SKM-1 (cell line): ENCODE results near the gene CLIP2.

Source experiments
- DNase-seq: peaks from one replicate; lab custom pipeline; 2025; ENCODE audit not compliant: unreplicated experiment; lab: John Stamatoyannopoulos, UW

CLIP2 gene

DNA sequence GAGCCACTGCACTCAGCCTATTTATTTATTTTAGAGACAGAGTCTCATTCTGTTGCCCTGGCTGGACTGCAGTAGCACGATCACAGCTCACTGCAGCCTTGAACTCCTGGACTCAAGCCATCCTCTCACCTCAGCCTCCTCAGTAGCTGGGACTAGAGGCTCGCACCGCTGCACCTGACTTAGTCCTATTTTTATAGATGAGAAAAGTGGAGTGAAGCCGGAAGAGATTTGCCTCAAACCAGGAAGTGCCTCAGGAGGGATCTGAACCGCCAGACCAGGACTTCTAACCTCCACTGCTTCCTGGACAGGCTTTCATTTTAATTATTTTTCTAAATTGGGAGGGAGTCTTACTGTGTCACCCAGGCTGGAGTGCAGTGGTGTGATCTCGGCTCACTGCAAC is 17.5 kb upstream of the CLIP2 start:
- DNase-seq = no peak

DNA sequence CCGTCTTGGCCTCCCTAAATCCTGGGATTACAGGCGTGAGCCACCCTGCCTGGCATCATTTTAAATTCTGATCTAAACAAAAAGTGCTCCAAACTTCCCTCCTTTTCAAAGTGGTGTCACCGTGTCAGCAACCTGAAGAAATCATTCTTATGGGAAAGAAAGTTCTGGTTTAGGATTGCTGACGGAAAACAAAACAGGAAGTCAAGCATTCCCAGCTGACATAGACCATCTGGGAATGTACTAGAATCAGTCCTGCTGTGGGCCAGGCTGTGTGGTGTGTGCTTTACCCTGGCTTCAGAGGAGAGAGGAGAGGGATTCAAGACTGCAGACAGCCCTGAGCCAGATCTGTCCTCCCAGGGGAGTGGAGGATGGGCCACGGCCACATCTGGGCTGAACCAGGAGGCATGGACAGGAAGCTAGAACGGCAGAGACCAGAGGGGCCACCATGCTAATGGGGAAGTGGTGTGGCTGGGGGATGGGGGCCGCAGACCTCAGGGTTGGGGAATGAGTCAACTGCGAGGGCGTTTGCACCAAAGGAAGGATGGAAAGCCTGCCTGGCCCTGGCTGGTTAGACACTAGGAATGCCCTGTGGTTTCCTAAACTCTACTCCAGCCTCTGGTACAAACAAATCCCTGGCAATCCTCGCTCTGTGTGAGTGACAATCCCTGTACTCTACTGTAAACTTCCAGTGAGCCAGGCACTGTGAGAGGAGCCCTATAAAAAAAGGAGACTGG is 16.7 kb upstream of the CLIP2 start:
- DNase-seq = peak; percentile 94

DNA sequence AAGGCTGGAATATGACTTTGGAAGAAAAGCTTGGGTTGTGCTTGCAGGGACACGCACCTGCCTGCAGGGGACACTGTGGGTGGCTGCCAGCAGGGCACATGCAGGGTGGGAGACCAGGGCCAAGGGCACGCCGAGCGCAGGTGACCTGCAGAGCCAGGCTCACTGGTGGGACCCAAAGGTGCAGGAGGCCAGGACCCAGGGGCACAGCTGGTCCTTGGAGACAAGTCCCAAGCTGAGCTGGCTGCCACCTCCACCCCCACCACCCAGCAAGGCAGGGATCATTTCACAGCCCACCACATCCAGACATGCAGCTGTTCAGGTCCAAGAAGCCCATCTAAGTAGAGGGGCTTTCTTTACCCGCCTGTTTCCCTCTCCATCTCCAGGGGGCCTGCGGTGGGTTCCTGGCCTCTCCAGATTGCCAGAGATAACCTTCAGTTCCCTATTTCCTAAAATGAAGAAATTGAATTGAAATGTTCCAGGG is 13.8 kb upstream of the CLIP2 start:
- DNase-seq = no peak

DNA sequence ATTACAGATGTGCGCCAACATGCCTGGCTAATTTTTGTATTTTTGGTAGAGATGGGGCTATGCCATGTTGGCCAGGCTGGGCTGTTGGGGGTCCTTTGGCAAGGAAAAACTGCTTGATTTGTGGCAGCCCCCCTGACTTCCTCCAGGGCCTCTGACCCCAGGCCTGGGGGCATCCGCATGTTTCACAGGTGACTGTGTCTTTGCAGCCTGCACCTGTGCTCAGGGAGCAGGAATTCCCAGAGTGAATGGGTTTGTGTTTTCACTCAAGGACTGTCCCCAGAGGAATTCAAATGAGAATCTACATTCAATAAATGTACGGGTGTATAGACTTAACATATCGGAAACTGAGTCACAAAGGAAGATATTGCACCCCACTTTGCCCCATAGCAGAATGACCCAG is 11.6 kb upstream of the CLIP2 start:
- no peak for DNase-seq

DNA sequence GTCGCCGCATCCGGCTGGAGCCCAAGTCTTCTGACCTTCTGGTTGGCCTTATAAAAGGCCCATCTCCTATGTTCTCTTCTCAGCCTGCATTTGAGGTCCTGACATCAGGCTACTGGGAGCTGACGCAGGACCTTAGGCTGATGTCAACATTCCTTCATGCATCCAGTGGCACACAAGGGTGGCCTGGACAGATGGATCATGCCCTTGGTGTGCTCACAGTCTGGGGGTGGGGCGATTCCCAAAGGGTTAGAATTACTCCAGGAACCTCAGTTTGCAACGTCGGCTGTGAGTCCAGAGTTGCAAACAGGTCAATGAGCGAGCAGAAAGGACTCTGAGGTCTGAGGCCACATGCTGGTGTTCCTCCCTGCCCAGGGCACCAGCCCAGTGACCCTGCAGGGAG is 8.2 kb upstream of the CLIP2 start:
- DNase-seq = no peak

DNA sequence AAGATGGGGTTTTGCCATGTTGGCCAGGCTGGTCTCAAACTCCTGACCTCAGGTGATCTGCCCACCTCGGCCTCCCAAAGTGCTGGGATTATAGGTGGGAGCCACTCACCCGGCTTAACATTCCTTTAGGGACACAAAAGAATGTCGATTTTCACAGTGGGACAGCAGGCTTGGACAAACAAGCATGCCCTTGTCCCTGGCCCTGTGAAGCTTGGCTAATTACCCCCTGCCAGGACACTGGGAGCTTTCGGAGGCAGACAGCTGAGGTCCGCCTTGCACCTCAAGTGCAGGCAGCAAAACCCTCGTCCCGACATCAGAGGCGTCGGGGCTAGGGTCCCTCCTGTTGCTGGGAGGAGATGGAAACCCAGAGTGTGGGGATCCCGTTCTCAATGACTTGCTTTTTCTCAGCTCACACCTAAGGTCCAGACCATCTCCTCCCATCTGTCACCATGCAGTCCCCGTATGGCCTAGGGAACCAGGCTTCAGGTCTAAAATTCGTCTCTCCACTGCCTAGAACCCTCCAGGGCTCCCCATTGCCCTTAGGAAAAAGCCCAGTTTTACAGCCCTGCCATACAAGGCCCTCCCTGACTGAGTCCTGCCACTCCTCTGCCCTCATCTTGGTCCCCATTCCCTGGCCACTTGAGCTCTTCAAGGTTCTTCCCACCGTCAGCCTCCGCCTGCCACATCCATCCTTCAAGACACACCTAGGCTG is 6.3 kb upstream of the CLIP2 start:
- no peak for DNase-seq

DNA sequence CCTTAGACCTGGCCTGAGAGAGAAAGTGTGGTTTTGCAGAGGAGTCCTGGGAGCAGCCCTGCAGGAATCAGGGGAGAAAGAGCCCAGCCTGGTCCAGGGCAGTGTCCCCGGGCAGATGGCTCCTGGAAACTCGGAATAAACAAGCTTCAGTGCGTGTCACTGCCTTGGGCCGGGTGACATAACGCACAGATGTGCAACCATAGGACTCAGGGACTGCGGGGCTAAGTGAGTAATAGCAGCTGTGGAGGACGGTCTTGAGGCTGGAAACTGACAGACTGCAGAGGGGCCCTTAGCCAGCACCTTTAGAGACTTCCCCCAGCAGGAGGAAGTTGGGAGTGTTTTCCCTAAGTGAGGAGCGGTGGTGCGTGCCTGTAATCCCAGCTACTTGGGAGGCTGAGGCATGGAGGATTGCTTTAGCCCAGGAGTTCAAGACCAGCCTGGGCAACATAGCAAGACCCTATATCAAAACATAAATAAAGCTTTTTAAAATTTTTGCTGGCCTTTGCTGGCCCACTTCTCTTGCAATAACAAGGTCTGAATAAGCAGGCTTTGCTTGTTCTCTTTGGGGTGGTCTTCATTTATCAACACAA is 5.3 kb upstream of the CLIP2 start:
- DNase-seq = no peak

DNA sequence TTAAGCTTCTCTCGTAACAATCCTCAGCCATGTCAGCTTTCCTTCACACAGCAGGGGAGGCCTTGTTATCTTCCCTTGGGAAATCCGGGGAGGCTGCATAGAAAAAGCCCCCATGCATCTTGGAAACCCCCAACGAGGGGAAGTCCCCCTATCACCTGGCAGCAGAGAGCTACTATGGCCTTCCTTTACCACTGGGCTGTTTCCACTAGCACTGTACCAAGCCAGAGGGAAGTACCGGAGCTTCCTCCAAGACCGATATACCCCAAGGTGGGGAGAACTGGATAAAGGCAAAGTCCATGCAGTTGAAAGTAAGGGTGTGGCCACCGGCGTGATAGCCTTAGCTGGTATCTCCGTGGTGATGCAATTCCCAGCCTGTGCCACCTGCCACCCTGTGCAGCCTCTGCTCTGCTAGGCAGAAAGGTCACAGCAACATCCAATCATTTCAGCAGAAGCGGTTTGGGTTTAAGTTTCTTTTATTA is 4.4 kb upstream of the CLIP2 start:
- no peak for DNase-seq

DNA sequence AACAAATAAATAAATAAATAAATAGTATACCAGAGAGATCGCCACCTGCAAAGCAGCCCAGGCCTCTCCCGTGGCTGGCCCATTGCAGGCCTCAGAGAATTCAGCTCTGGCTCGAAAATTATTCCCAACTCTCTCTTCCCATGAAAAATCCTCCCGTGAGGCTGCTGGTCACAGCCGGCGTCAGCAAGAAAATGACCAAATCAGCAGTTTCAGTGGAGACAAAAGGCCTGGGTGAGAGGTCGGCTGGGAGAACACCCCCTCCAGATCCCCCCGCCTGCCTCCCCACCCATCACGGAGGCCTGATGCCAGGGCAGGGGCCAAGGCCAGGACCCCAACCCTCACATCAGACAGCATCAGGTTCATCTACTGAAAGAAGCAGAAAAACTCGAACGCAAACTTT is 3.1 kb upstream of the CLIP2 start:
- no peak for DNase-seq

DNA sequence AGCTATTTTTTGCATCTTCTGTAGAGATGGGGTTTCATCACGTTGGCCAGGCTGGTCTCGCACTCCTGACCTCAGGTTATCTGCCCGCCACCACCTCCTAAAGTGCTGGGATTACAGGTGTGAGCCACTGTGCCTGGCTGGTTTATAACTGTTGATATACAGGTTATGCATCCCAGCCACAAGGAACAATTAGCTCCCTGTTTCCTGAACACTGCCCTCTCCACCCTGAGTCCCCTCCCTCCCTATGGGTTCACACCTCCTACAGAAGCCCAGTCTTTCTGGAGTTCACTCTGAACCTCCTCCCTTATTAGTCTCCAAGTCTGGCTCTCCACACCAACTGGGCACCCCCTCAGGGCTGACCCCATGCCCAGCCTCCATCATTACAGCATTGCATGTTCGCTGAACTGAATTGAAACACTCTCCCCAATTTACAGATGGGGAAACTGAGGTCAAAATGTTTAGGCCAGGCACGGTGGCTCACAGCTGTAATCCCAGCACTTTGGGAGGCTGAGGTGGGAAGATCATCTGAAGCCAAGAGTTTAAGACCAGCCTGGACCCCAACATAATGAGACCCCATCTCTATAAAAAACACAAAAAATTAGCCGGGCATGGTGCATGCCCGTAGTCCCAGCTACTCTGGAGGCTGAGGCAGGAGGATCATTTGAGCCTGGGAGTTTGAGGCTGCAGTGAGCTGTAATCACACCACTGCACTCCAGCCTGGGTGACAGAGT is 1.7 kb upstream of the CLIP2 start:
- no peak for DNase-seq

DNA sequence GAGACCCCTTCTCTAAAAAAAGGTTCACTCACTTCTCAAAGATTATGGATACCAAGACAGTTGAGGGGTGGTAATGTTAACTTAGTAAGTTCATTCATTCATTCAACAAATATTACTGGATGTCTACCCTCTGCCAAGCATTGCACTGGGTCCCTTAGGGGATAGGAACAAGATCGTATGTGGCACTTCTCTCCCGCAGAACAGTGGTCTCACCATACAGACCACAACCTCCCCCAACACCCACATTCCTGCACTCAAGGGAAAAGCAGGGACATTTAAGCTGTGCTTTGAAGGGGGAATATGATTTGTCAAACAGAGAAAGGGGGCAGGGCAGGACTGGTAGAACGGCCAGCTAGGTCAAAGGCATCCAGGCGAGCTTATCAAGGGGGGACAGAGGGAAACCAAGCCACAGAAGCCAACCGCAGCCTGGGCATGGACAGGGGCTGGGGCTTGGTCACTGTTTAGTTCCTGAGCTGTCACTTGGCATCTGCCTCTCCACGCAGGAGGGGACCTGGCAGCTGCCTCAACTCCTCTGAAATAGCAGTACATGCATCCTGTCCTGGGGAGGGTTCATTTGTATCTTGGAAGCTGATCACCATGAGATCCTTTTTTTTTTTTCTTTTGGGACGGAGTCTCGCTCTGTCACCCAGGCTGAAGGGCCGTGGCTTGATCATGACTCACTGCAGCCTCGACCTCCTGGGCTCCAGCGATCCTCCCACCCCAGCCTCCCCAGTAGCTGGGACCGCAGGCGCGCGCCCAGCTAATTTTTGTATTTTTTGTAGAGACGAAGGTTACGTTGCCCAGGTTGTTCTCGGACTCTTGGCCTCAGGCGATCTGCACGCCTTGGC is 949 bp upstream of the CLIP2 start:
- DNase-seq = no peak

DNA sequence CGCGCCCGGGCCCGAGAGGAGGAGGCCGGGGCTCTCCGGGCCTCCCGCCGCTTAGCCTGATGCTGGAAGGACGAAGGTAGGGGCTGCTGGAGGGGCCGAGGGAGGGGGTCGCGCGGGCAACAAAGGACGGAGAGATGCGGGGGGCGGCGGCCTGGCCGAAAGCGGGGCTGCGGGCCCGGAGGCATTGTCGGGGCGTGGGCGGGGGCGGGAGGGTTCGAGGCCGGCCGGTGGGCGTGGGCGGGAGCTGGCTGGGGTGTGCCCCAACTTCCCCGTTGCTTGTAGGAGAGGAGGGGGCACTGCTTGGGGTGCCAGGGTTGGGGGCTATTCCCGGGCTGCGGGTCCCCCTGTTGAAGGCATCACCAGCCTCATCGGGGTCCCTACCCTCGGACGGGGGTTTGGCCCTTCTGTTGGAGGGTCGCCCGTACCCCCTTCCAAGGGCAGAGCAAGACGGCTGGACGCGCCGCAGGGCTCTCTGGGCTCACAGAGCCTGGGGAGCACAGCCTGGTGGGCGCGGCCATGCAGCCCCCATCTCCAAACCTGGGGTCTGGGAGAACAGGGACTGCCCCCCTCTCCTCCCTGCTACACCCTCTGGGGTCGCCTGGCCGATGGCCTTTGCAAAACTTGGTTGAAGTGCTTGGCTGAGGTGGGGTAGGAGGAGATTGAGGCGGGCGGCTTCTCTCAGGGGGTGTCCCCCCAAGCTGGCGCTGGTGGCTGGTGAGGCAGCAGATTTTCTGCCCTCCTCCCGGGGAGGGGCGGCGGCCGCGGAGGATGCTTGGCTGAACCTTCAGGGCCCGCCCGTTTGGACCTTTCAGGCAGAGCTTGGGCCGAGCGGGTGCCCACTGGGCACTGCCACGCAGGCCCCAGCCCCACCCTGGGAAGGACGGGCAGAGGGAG is 699 bp downstream of the CLIP2 start:
- DNase-seq = no peak

DNA sequence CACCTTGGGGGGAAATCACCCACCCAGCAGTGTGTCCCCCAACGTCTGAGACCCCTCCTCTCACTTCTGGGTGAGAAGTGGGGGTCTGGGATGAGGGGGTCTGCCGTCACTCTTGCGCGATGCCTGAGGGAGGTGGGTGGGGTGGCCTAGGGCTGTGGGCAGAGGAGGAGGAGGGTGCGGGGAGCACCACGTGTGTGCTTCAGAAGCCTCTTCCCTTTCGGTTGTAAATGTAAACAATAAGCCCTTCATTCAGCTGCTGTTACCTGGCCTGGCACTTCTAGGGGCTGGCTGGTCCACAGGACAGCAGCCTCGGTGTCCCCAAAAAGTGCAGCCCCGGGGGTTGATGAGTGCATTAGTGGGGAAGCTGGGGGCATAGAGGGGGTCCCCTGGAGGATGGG is 1.3 kb downstream of the CLIP2 start:
- no peak for DNase-seq

DNA sequence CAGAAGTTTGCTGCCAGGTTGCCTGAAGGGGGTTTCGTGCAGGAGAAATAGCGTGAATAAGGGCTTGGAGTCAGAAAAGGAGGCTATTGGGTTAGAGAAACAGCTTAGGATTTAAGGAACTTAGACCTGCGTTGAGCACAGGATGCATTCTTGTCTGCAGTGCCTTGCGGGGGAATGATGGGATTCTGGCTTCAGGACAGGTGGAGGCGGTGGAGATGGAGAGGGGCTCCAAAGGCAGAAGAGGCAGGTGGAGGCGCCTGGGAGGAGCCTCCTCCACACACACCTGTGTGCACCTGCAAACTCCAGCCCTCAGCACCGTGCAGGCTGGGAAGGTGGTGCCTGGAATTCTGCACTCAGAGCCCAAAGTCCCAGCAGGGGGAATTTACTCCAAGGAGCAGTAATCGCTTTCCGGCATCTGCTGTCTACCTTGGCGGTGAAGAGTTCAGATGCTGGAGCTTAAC is 1.8 kb downstream of the CLIP2 start:
- no peak for DNase-seq

DNA sequence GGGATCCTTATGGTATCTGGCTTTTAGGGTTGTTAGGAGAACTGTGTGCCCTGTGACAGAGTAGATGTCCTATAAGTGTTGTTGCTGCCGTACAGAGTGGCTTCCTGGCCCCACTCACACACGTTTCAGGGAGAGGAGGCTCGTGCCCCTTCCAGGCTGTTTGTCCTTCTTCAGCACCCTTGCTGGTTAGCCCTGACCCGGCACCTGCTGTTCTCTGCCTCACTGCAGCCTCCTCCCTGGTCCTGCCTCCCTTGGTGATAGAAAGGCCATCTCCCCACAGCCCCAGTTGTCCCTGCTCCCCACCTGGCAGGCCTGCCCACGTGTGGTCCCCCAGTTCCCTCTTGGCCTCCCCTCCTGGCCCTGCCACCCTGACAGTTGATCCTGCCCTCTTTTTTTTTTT is 2.3 kb downstream of the CLIP2 start:
- no peak for DNase-seq

DNA sequence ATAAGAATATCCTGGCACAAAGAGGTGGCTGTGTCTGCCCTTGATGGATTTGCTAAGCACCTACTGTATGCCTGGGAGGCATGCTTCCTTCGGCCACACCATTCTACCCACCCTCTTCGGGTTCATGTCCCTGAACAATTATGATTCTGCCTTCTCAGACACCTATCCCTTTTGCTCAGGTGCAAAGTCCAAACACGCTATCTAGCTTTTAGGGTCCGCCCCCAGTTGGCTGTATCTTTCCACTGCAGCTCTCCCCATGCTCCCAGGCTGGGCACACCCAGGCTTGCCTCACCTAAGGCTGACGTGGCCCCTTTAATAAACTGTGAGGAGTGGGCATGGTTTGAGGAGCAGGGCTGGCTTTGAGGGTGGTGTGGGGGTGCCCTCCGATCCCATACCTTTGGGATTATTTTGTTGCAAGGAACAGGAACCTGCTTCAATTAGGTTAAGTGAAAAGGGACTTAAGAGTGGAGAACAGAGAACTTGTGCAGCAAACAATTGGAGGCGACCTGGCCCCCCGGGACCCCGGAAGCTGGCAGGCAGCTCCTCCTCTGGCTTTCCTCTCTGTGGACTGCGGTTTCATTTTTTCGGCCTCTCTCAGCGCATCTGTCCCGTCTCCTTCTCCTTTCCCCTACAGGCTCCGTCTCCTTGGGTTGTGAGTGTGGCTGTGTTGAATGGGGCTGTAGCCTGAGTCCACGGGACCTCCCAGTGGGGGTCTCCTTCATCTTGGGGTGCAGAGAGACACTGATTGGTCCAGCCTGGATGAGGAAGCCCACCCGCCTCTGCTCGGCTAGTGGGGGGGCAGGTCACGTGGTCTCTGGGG is 3.8 kb downstream of the CLIP2 start:
- no peak for DNase-seq

DNA sequence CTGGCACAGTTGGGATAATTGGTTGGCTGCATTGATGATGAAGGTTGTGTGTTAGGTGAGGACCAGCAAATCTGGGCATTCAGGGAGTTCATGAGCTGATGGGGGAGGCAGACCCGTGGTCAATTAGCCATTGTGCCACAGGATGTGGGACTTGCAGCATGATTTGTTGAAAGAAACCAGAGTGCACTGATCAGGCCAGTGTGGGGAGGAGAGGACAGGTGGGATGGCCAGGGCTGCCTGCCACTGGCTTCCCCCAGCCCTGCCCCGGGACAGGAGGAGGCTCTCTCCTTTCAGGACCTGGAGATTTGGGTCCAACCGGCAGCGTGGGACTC is 4.3 kb downstream of the CLIP2 start:
- no peak for DNase-seq

DNA sequence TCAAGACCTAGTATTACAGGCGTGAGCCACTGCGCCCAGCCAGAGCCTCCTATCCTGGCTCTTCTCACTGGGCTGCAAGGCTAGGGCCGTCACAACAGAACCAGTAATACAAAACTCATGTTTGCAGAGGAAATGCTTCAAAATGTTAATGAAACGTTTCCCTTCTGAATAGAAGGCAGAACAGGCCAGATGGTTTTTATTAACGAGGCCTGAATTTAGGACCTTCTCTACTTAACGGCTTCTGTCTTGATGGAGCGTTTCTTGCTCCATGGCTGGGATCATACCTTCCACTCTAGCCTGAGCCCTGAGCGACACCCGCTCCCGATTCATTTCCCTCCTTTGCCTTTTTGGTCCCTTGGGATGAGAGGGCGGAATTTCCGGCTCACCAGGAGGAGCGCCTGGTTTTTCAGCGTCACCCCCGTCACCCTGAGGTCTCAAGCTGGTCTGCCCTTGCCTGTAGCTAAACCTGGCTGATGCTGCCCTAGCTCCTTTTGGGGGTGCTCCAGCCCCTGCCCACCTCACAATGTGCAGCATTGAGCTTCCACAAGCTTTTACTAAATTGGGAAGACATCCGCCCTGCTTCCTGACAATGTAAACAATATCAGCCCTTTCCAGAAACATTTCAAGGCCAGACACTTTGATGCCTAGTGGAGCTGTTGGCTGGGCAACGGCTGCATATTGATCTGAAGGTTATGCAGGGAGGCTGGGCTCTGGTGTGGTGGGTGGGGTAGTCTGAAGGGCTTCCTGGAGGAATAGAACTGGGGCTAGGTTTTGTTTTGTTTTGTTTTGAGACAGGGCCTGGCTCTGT is 5.2 kb downstream of the CLIP2 start:
- no peak for DNase-seq
